NCI-H1092 treated with DMSO at 0.1 percent for 48 hours (cell line): ENCODE measurements around the gene VWCE.
"Not testable (repeated sequence)": the region's sequence is repeated elsewhere in the genome, so short reads cannot be mapped to it uniquely, and the experiment has no call there.

ENCODE experiments used
- DNase-seq: peaks from one replicate; lab custom pipeline; 2025; lab: John Stamatoyannopoulos, UW

The VWCE gene

DNA sequence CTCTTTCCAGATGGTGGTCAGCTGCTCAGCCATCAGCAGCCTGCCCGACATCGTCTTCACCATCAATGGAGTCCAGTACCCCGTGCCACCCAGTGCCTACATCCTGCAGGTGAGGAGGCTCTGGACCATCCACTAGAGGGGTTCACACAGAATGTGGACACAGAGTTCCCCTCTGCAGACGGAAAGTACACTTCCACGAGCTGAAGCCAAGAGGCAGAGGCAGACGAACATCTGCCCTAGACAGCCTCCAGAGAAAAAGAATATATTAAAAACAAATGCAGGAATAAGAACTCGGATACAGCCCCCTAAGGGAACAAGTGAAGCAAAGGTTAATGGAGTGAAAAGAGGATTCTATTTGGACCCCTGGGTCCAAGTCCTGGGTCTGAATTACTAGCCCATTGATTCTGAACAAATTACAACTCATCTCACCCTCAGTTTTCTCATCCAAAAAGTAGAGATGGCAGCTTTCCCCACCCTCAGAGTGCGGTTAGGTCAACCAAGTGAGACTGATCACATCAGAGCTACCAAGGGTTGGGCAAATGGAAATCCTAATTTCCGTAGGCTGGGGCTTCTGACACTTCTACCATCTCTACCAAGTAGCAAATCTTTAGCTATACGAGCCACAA lies 83.7 kb downstream of the VWCE start:
- not testable (repeated sequence) for DNase-seq

DNA sequence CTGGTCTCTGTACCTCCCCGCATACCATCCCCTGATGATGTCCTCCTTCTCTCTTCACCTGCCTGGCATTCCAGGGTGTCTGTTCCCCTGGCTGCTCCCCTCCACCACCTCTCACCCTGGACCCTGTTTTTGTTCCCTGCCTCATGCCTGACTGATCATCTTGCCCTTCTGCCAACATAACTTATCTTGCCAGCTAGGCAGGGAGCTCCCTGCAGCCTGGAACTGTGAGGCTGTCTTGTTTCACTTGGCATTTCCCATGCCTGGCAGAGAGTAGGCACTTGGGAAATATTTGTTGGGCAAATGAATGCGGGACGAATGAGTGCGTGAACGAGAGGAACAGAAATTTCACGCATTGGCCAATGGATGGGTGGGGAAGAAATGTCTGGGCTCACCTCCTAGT lies 84.5 kb downstream of the VWCE start:
- not testable (repeated sequence) for DNase-seq
